ENCODE results near the gene GUCY1A2.
"Not testable (repeated sequence)": the region's sequence is repeated elsewhere in the genome, so short reads cannot be mapped to it uniquely, and the experiment has no call there.

GUCY1A2 gene

GRCh38 chr11:106840146-106840545, 178.1 kb downstream of the GUCY1A2 start:
- no peak for DNase-seq (ENCODE audit: low spot score)

GRCh38 chr11:106834567-106834966, 183.7 kb downstream of the GUCY1A2 start:
- no peak for DNase-seq (ENCODE audit: low spot score)

GRCh38 chr11:106828976-106829375, 189.3 kb downstream of the GUCY1A2 start:
- no peak for DNase-seq (ENCODE audit: low spot score)

- DNase-seq (ENCODE audit: low spot score): no peak
These were observed 189.7 kb downstream of the GUCY1A2 start for GRCh38 chr11:106828576-106828975.

GRCh38 chr11:106827687-106828086, 190.6 kb downstream of the GUCY1A2 start:
- DNase-seq (ENCODE audit: low spot score): no peak

- DNase-seq (ENCODE audit: low spot score): not testable (repeated sequence)
These were observed 191.7 kb downstream of the GUCY1A2 start for GRCh38 chr11:106826558-106826957.

- no peak for DNase-seq (ENCODE audit: low spot score)
These were observed 196.4 kb downstream of the GUCY1A2 start for GRCh38 chr11:106821826-106822225.

GRCh38 chr11:106821291-106821690, 197.0 kb downstream of the GUCY1A2 start:
- no peak for DNase-seq (ENCODE audit: low spot score)

- DNase-seq (ENCODE audit: low spot score): no peak
These were observed 199.8 kb downstream of the GUCY1A2 start for GRCh38 chr11:106818443-106818842.

- DNase-seq (ENCODE audit: low spot score): no peak
These were observed 203.1 kb downstream of the GUCY1A2 start for GRCh38 chr11:106815209-106815608.

- no peak for DNase-seq (ENCODE audit: low spot score)
These were observed 204.5 kb downstream of the GUCY1A2 start for GRCh38 chr11:106813806-106814205.

- DNase-seq (ENCODE audit: low spot score): no peak
These were observed 224.2 kb downstream of the GUCY1A2 start for GRCh38 chr11:106794058-106794457.

GRCh38 chr11:106789406-106789805, 228.9 kb downstream of the GUCY1A2 start:
- DNase-seq (ENCODE audit: low spot score): no peak

- DNase-seq (ENCODE audit: low spot score): no peak
These were observed 230.8 kb downstream of the GUCY1A2 start for GRCh38 chr11:106787454-106787853.

GRCh38 chr11:106785913-106786650, 232.2 kb downstream of the GUCY1A2 start:
- no peak for DNase-seq (ENCODE audit: low spot score)

- DNase-seq (ENCODE audit: low spot score): not testable (repeated sequence)
These were observed 241.0 kb downstream of the GUCY1A2 start for GRCh38 chr11:106777302-106777701.

- no peak for DNase-seq (ENCODE audit: low spot score)
These were observed 247.7 kb downstream of the GUCY1A2 start for GRCh38 chr11:106770489-106771085.

GRCh38 chr11:106765469-106766258, 252.6 kb downstream of the GUCY1A2 start:
- DNase-seq (ENCODE audit: low spot score): no peak

- DNase-seq (ENCODE audit: low spot score): no peak
These were observed 254.8 kb downstream of the GUCY1A2 start for GRCh38 chr11:106763501-106763900.

- no peak for DNase-seq (ENCODE audit: low spot score)
These were observed 256.5 kb downstream of the GUCY1A2 start for GRCh38 chr11:106761745-106762144.

- no peak for DNase-seq (ENCODE audit: low spot score)
These were observed 257.0 kb downstream of the GUCY1A2 start for GRCh38 chr11:106761240-106761639.

GRCh38 chr11:106748059-106748458, 270.2 kb downstream of the GUCY1A2 start:
- no peak for DNase-seq (ENCODE audit: low spot score)

- DNase-seq (ENCODE audit: low spot score): no peak
These were observed 272.3 kb downstream of the GUCY1A2 start for GRCh38 chr11:106745941-106746340.
